HepG2 (cell line): ENCODE measurements around the gene GFOD1. TPM values are rescaled to one million over a fixed set of nuclear protein-coding genes. Genes with fewer than 3 reads are reported as not detected.

Experiments used
- ATAC-seq: fragments of 200-7000 bp; cut with Tn5 transposase; 3 replicates; pipeline ENCODE4 v1.9.1; 2020; ENCODE audit warnings: mild to moderate bottlenecking, moderate library complexity
- BruUV-seq: library from RNA; stranded (reverse); fragments of 400-500 nt; replicated peaks from 2 replicates; lab custom pipeline; 2021; lab: Mats Ljungman, UMichigan
- CTCF ChIA-PET: fragments of 300-600 bp; formaldehyde crosslinking; extraction: SDS; loops from one replicate; lab custom pipeline; 2021; ENCODE audit warnings: low total read pairs, inconsistent platforms, low intra/inter-chr PET ratio; lab: Yijun Ruan, JAX
- POLR2A ChIA-PET: fragments of 350-600 bp; sonication (Branson Sonifier 250); formaldehyde crosslinking; loops from one replicate; lab custom pipeline; 2020; ENCODE audit warnings: antibody characterized with exemption, inconsistent platforms; lab: Yijun Ruan, JAX
- DNase-seq: peaks from one replicate; pipeline ENCODE4 v3.0.0-alpha.2; 2015; ENCODE audit warnings: low spot score
- FAIRE-seq: peaks from 3 replicates; lab custom pipeline; 2011; peaks lifted over from hg19 to GRCh38; lab: Jason Lieb, UNC
- H2AFZ ChIP-seq: one replicate; pipeline ENCODE4 v1.6.1; 2011; ENCODE audit warnings: low read length, inconsistent platforms
- H3K27ac ChIP-seq: fragments of 300-600 bp; 3 replicates; pipeline ENCODE4 v1.8.0; 2011; ENCODE audit warnings: mixed run types, mild to moderate bottlenecking, mixed read lengths, low read length, inconsistent platforms; ENCODE audit not compliant: insufficient read depth; ENCODE audit errors: extremely low read length
- H3K27me3 ChIP-seq, 2 experiments: fragments of 200-600 bp in 1 of 2; 2 replicates in 1 of 2; 3 replicates in 1 of 2; pipeline versions ENCODE4 v1.6.0 to v1.8.0; 2011; ENCODE audit warnings: low read length in 2 of 2, mild to moderate bottlenecking in 2 of 2, moderate library complexity in 2 of 2, inconsistent platforms in 1 of 2; ENCODE audit not compliant: insufficient read depth in 2 of 2, control insufficient read depth in 1 of 2
- H3K36me3 ChIP-seq, 2 experiments: fragments of 200-600 bp in 1 of 2; replicated peaks in 1 of 2; 2 replicates in 1 of 2; 3 replicates in 1 of 2; pipeline versions ENCODE4 v1.5.1 to v1.8.0; 2011; ENCODE audit warnings: low read length in 2 of 2, inconsistent platforms in 1 of 2; ENCODE audit not compliant: insufficient read depth in 2 of 2, control insufficient read depth in 1 of 2
- H3K4me1 ChIP-seq: 2 replicates; pipeline ENCODE4 v1.5.1; 2012; ENCODE audit warnings: low read length, inconsistent platforms; ENCODE audit not compliant: insufficient read depth
- H3K4me2 ChIP-seq: 2 replicates; pipeline ENCODE4 v1.6.0; 2011; ENCODE audit warnings: low read depth, low read length, inconsistent platforms
- H3K4me3 ChIP-seq, 3 experiments: fragments of 200-600 bp in 1 of 3; sonication (generic), shearing (Covaris generic) in 1 of 3; replicated peaks in 1 of 3; 2 replicates each; pipeline ENCODE4 v1.5.1; 2011 to 2016; ENCODE audit warnings: low read length in 3 of 3, inconsistent platforms in 2 of 3, low read depth in 2 of 3, mild to moderate bottlenecking in 2 of 3, control low read depth in 1 of 3, mixed read lengths in 1 of 3; ENCODE audit not compliant: insufficient read depth in 1 of 3
- H3K79me2 ChIP-seq: one replicate; pipeline ENCODE4 v1.6.1; 2011; ENCODE audit warnings: low read length, inconsistent platforms; ENCODE audit not compliant: insufficient read depth
- H3K9ac ChIP-seq: 2 replicates; pipeline ENCODE4 v1.6.0; 2011; ENCODE audit warnings: mild to moderate bottlenecking, low read depth, low read length, inconsistent platforms; ENCODE audit not compliant: insufficient read depth
- H3K9me3 ChIP-seq: 2 replicates; pipeline ENCODE4 v1.5.1; 2012; ENCODE audit warnings: mild to moderate bottlenecking, low read length
- H4K20me1 ChIP-seq: 2 replicates; pipeline ENCODE4 v1.6.0; 2011; ENCODE audit warnings: inconsistent platforms, mild to moderate bottlenecking, low read length, moderate library complexity; ENCODE audit not compliant: insufficient read depth
- AFF4 ChIP-seq: sonication (generic); formaldehyde crosslinking; IDR thresholded peaks from 2 replicates; pipeline ENCODE4 v1.4.0; 2020; ENCODE audit warnings: missing genetic modification reagents
- AHDC1 ChIP-seq: sonication (generic); formaldehyde crosslinking; IDR thresholded peaks from 2 replicates; pipeline ENCODE4 v1.5.1; 2020; ENCODE audit warnings: mild to moderate bottlenecking, missing genetic modification reagents, borderline replicate concordance
- DMAP1 ChIP-seq: IDR thresholded peaks from 2 replicates; pipeline ENCODE4 v1.6.1; 2016
- E2F1 ChIP-seq: sonication (generic); formaldehyde crosslinking; IDR thresholded peaks from 2 replicates; pipeline ENCODE4 v1.5.0; 2020; ENCODE audit warnings: missing genetic modification reagents
- ELK4 ChIP-seq: sonication (generic); formaldehyde crosslinking; IDR thresholded peaks from 2 replicates; pipeline ENCODE4 v1.9.0; 2021; ENCODE audit warnings: missing genetic modification reagents, borderline replicate concordance
- RARA ChIP-seq: IDR thresholded peaks from 2 replicates; pipeline ENCODE4 v1.6.1; 2016; ENCODE audit warnings: missing genetic modification reagents, missing compliant biosample characterization
- SMARCC2 ChIP-seq: fragments of 450-650 bp; IDR thresholded peaks from 2 replicates; pipeline ENCODE4 v1.6.1; 2017; ENCODE audit warnings: antibody characterized with exemption, mild to moderate bottlenecking
- ZNF12 ChIP-seq: sonication (generic); formaldehyde crosslinking; IDR thresholded peaks from 2 replicates; pipeline ENCODE4 v1.5.0; 2020; ENCODE audit warnings: missing genetic modification reagents
- ZSCAN9 ChIP-seq: IDR thresholded peaks from 2 replicates; pipeline ENCODE4 v1.6.1; 2016; ENCODE audit warnings: borderline replicate concordance
- WGBS: methylation state at CpG from one replicate; pipeline ENCODE4 v1.1.6; 2017; ENCODE audit warnings: low lambda C conversion rate; 5-methylcytosine and 5-hydroxymethylcytosine counted together
- in situ Hi-C: cut with HindIII; loops from 2 replicates; pipeline ENCODE4 v1.10.0; 2017; ENCODE audit warnings: low pct_unique_long_range_greater_than_20kb; ENCODE audit not compliant: extremely low pct_ligation_motif_present
- intact Hi-C: fragments of 100-400 bp; cut with micrococcal nuclease; formaldehyde crosslinking; loops from one replicate; pipeline ENCODE4 v1.10.0; 2022; ENCODE audit not compliant: unreplicated experiment
- polyA plus RNA-seq, 8 experiments: library from polyadenylated mRNA; depleted of rRNA in 3 of 8; stranded (reverse) in 7 of 8; unstranded in 1 of 8; fragments of >200 nt; fragmentation: Illumina TruSeq in 4 of 8; extraction: Trizol in 4 of 8; gene quantifications; 2 replicates each; pipeline versions ENCODE4 v1.2.1 to v1.2.3, GENCODE V29; 2011 to 2016; ENCODE audit warnings: low read depth in 4 of 8, missing spikeins in 1 of 8, mixed read lengths in 1 of 8; ENCODE audit not compliant: insufficient read depth in 1 of 8
- total RNA-seq, 5 experiments: library from RNA; depleted of rRNA; stranded (reverse); fragments of >200 nt; fragmentation: Illumina TruSeq; extraction: Trizol; gene quantifications; 2 replicates each; pipeline ENCODE4 v1.2.3, GENCODE V29; 2016; ENCODE audit warnings: low read depth in 1 of 5

Gene GFOD1
- total and polyA plus RNA-seq, 2 of the 13 experiments (the other 11 are each of a cell fraction or from before 2014, with no cell fraction given): 1.9 to 6.4 TPM

- no peaks in the 10 kb centered on the region for H4K20me1 ChIP-seq
- no peaks in the 10 kb centered on the region for H3K79me2 ChIP-seq
- ATAC-seq: no peak
- no peaks in the 10 kb centered on the region for H3K27me3 ChIP-seq
- H3K9ac ChIP-seq: no peak overlapping the region
- peaks cover 20% of the 10 kb centered on the region for H3K4me1 ChIP-seq
- CTCF ChIA-PET: no interaction called here
- POLR2A ChIA-PET: interaction anchor here (1.0 kb wide), 1 partner anchor 11 kb away, joined by 3 read pairs; no protein-coding TSS in a partner anchor
- BruUV-seq: no TSS peak
- in situ Hi-C loops (no loop called here), intact Hi-C loops (no loop called here)
- H2AFZ ChIP-seq: no peak overlapping the region
- H3K27ac ChIP-seq: no peak overlapping the region
- no peak overlapping the region for H3K4me3 ChIP-seq
- 97% methylated on average over 3 of the region's 3 CpGs for WGBS
- no peak for DNase-seq
- H3K9me3 ChIP-seq: no peaks in the 10 kb centered on the region
- no peak for FAIRE-seq
- no peaks in the 10 kb centered on the region for H3K36me3 ChIP-seq
- H3K4me2 ChIP-seq: no peak overlapping the region
- TF ChIP-seq ZNF12 (CRISPR knock-in tag) (no peak), AHDC1 (CRISPR knock-in tag) (no peak), SMARCC2 (no peak), E2F1 (CRISPR knock-in tag) (no peak), ELK4 (CRISPR knock-in tag) (no peak), ZSCAN9 (CRISPR knock-in tag) (no peak), AFF4 (no peak), RARA (no peak), DMAP1 (CRISPR knock-in tag) (no peak)
Measured at GRCh38 chr6:13396241-13396792, 91.1 kb downstream of the GFOD1 start.
